Ovary (tissue), 9 donors: Measurements from ENCODE around the gene NGF. TPM values are rescaled to one million over a fixed set of nuclear protein-coding genes. Genes with fewer than 3 reads are reported as not detected.
A peak's percentile ranks its signal among the peaks of the same experiment; 100 is the strongest.

Experiments
- DNase-seq, 5 donors: peaks; one replicate each; pipeline ENCODE4 v3.0.0-alpha.2; 2019 to 2020
- H3K27ac ChIP-seq, 2 donors: fragments of 200-600 bp; one replicate each; pipeline versions ENCODE4 v1.5.1 to v1.8.0; 2019 to 2022
- H3K27me3 ChIP-seq: fragments of 200-600 bp; one replicate; pipeline ENCODE4 v1.8.0; 2022
- H3K36me3 ChIP-seq: fragments of 200-600 bp; sonication (generic); one replicate; pipeline ENCODE4 v1.5.1; 2019
- H3K4me1 ChIP-seq: one replicate; pipeline ENCODE4 v1.8.1; 2013; ENCODE audit warnings: mild to moderate bottlenecking, moderate library complexity; ENCODE audit not compliant: insufficient read depth
- H3K4me3 ChIP-seq: fragments of 200-600 bp; sonication (generic); one replicate; pipeline ENCODE4 v1.5.1; 2017
- H3K9me3 ChIP-seq, 2 donors: fragments of 200-600 bp in 1 of 2; sonication (generic) in 1 of 2; one replicate each; pipeline versions ENCODE4 v1.5.1 to v1.8.1; 2013 to 2019; ENCODE audit warnings: mild to moderate bottlenecking in 1 of 2, moderate library complexity in 1 of 2
- CTCF ChIP-seq, 3 donors: fragments of 450-650 bp in 2 of 3; fragments of 200-600 bp in 1 of 3; IDR thresholded peaks; one replicate each; pipeline versions ENCODE4 v1.5.1 to v1.8.0; 2016 to 2022; ENCODE audit warnings: antibody characterized with exemption in 3 of 3, mild to moderate bottlenecking in 1 of 3
- EP300 ChIP-seq: sonication (generic); formaldehyde crosslinking; IDR thresholded peaks from one replicate; pipeline ENCODE4 v1.6.1; 2017; ENCODE audit warnings: antibody characterized with exemption
- POLR2A ChIP-seq: fragments of 450-650 bp; IDR thresholded peaks from one replicate; pipeline ENCODE4 v1.6.1; 2017; ENCODE audit warnings: antibody characterized with exemption, mild to moderate bottlenecking, moderate library complexity
- WGBS, 3 donors: extraction: QIAGEN DNeasy Blood & Tissue Kit in 1 of 3; methylation state at CpG; one replicate each; pipeline versions ENCODE4 v1.1.5 to v1.1.7; 2013 to 2017; 5-methylcytosine and 5-hydroxymethylcytosine counted together
- intact Hi-C, 4 donors: fragments of 100-400 bp; cut with DNase I; formaldehyde crosslinking; loops; one replicate each; pipeline versions ENCODE4 v1.11.0 to v1.15.1; 2022 to 2023
- polyA plus RNA-seq, 2 donors: library from polyadenylated mRNA; stranded (reverse); fragments of 200-250 nt in 1 of 2; fragments of 350-450 nt in 1 of 2; fragmentation: Illumina TruSeq in 1 of 2; extraction: RNeasy Lipid Tissue Mini Kit (QIAGEN cat#74804) in 1 of 2; gene quantifications; one replicate each; pipeline ENCODE4 v1.2.3, GENCODE V29; 2013 to 2014
- total RNA-seq, 7 donors: library from RNA; depleted of rRNA in 2 of 7; stranded (reverse); fragments of >200 nt in 2 of 7; fragmentation: NEBNext Ultra II Directional in 3 of 7; extraction: Animal tissue kit (Norgen Biotek cat#: 25700) in 3 of 7; gene quantifications; one replicate each; pipeline versions ENCODE4 v1.1.0 to v1.2.4, GENCODE V29; 2016 to 2023
- donor health status: DM: no; HTN: no; CAD: no; lungs with moderate emphysema.
- donor health status: DM: no; HTN: no; CAD: no.
- donor health status: Bipolar disorder and iron deficiency.
- donor health status: DM: yes; HTN: yes; CAD: no.
- donor health status: DM: no; HTN: no; CAD: no.
- donor health status: DM: yes; HTN: yes; CAD: no.

Gene NGF
- total and polyA plus RNA-seq, 9 donors = 3.0 to 43.4 (median 14.1) TPM

- no peak overlapping the region for H3K27ac ChIP-seq
- H3K27me3 ChIP-seq = no peaks in the 10 kb centered on the region
- no peaks in the 10 kb centered on the region for H3K36me3 ChIP-seq
- 92 to 96% (median 93%) methylated on average over 2 of the region's 2 CpGs for WGBS, 3 donors
- no peak for TF ChIP-seq EP300
- no peak for TF ChIP-seq POLR2A
- TF ChIP-seq CTCF (IDR thresholded peaks at IDR 0.05) = no peak
- intact Hi-C loops = loop anchor here in 1 of 4 donors (5.0 kb wide), 1 partner anchor 200 kb away; no protein-coding TSS in a partner anchor
- no peak overlapping the region for H3K4me3 ChIP-seq
- DNase-seq = no peak
- H3K4me1 ChIP-seq = peaks cover 7% of the 10 kb centered on the region
- no peaks in the 10 kb centered on the region for H3K9me3 ChIP-seq
Observed at GRCh38 chr1:115341948-115342347, 3.9 kb upstream of the NGF start.

- Histone ChIP-seq H3K27me3 (no peaks in the 10 kb centered on the region), H3K36me3 (no peaks in the 10 kb centered on the region), H3K4me1 (peaks cover 16% of the 10 kb centered on the region), H3K4me3 (no peak overlapping the region), H3K9me3 (no peaks in the 10 kb centered on the region), H3K27ac (peak overlapping the region in 1 of 2 donors; percentile 22)
- intact Hi-C loops = loop anchor here in 1 of 4 donors (5.0 kb wide), 1 partner anchor 199 kb away; no protein-coding TSS in a partner anchor
- DNase-seq = no peak
- TF ChIP-seq EP300 (no peak), POLR2A (no peak)
- WGBS, 3 donors = 21 to 37% (median 32%) methylated on average over 3 of the region's 3 CpGs
Observed at GRCh38 chr1:115340879-115341278, 2.8 kb upstream of the NGF start.

DNA sequence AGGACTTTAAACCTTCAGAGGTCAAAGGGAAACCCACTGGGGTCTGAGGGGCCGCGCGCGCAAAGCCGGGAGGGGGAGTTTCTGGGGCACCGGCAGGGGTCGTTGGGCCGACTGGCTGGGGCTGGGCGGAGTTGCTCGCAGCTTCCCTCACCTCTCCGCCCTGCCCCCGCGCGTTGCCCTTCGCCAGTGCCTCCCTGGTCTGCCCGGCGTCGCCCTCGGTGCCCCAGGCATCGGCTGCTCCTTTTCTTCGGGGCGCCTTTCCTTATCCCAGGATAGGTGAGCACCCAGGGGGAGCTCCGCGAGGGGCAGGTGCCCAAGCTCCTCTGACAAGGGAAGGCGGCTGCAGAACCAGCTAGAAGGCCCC lies 390 bp upstream of the NGF start:
- WGBS, 3 donors = 42 to 52% (median 46%) methylated on average over 23 to 25 of the region's 25 CpGs
- Histone ChIP-seq H3K4me3 (peak overlapping the region; percentile 84), H3K36me3 (no peaks in the 10 kb centered on the region), H3K27me3 (no peaks in the 10 kb centered on the region), H3K27ac (peak overlapping the region; percentile 16 to 82), H3K4me1 (peaks cover 21% of the 10 kb centered on the region), H3K9me3 (no peaks in the 10 kb centered on the region)
- TF ChIP-seq CTCF (IDR thresholded peaks at IDR 0.05) (no peak), POLR2A (no peak), EP300 (no peak)
- peak in 2 of 5 donors; percentile 20 to 67 for DNase-seq
- intact Hi-C loops = loop anchor here in 2 of 4 donors (10.0 kb wide), 4 partner anchors 54 to 194 kb away; no protein-coding TSS in a partner anchor

GRCh38 chr1:115337276-115337632 lies 795 bp downstream of the NGF start:
- peak in 4 of 5 donors; percentile 54 to 64 (median 56) for DNase-seq
- Histone ChIP-seq H3K4me1 (peaks cover 28% of the 10 kb centered on the region), H3K27ac (peak overlapping the region; percentile 16 to 82)

More at GRCh38 chr1:115337276-115337632, 795 bp downstream of the NGF start:
- Histone ChIP-seq H3K9me3 (no peaks in the 10 kb centered on the region), H3K4me3 (peak overlapping the region; percentile 84), H3K27me3 (no peaks in the 10 kb centered on the region), H3K36me3 (no peaks in the 10 kb centered on the region)
- TF ChIP-seq CTCF (IDR thresholded peaks at IDR 0.05) = no peak
- TF ChIP-seq EP300 = no peak
- TF ChIP-seq POLR2A = no peak
- WGBS, 3 donors = 1 to 3% (median 2%) methylated on average over 10 to 19 of the region's 19 CpGs
- intact Hi-C loops = loop anchor here in 2 of 4 donors (10.0 kb wide), 4 partner anchors 52 to 192 kb away; no protein-coding TSS in a partner anchor
